Measurements from ENCODE around the gene HTRA3.

Gene HTRA3

GRCh38 chr4:8247047-8247930, 22.3 kb upstream of the HTRA3 start:
- no peak for DNase-seq (ENCODE audit: low spot score)

GRCh38 chr4:8248091-8248490, 21.5 kb upstream of the HTRA3 start:
- DNase-seq (ENCODE audit: low spot score): no peak

- no peak for DNase-seq (ENCODE audit: low spot score)
These were observed 19.3 kb upstream of the HTRA3 start for GRCh38 chr4:8250227-8250626.

GRCh38 chr4:8250637-8251036, 18.9 kb upstream of the HTRA3 start:
- DNase-seq (ENCODE audit: low spot score): no peak

GRCh38 chr4:8251110-8251883, 18.3 kb upstream of the HTRA3 start:
- no peak for DNase-seq (ENCODE audit: low spot score)

- DNase-seq (ENCODE audit: low spot score): no peak
These were observed 17.0 kb upstream of the HTRA3 start for GRCh38 chr4:8252301-8253173.

- DNase-seq (ENCODE audit: low spot score): no peak
These were observed 15.5 kb upstream of the HTRA3 start for GRCh38 chr4:8254076-8254475.

- DNase-seq (ENCODE audit: low spot score): no peak
These were observed 13.7 kb upstream of the HTRA3 start for GRCh38 chr4:8255698-8256441.

GRCh38 chr4:8257854-8258253, 11.7 kb upstream of the HTRA3 start:
- no peak for DNase-seq (ENCODE audit: low spot score)

- no peak for DNase-seq (ENCODE audit: low spot score)
These were observed 10.9 kb upstream of the HTRA3 start for GRCh38 chr4:8258552-8259212.

- no peak for DNase-seq (ENCODE audit: low spot score)
These were observed 9.7 kb upstream of the HTRA3 start for GRCh38 chr4:8259743-8260430.

- peak; percentile 54 for DNase-seq (ENCODE audit: low spot score)
These were observed 8.9 kb upstream of the HTRA3 start for GRCh38 chr4:8260656-8261111.

- peak; percentile 35 for DNase-seq (ENCODE audit: low spot score)
These were observed 7.6 kb upstream of the HTRA3 start for GRCh38 chr4:8261851-8262535.

- no peak for DNase-seq (ENCODE audit: low spot score)
These were observed 6.8 kb upstream of the HTRA3 start for GRCh38 chr4:8262637-8263322.

GRCh38 chr4:8263397-8263796, 6.2 kb upstream of the HTRA3 start:
- DNase-seq (ENCODE audit: low spot score): no peak

- no peak for DNase-seq (ENCODE audit: low spot score)
These were observed 5.4 kb upstream of the HTRA3 start for GRCh38 chr4:8264106-8264505.

GRCh38 chr4:8265171-8265929, 4.2 kb upstream of the HTRA3 start:
- no peak for DNase-seq (ENCODE audit: low spot score)

- DNase-seq (ENCODE audit: low spot score): no peak
These were observed 3.5 kb upstream of the HTRA3 start for GRCh38 chr4:8266088-8266487.
